HepG2 (cell line): ENCODE measurements around the gene ABCC1. TPM values are rescaled to one million over a fixed set of nuclear protein-coding genes. Genes with fewer than 3 reads are reported as not detected.

Source experiments
- ATAC-seq: fragments of 200-7000 bp; cut with Tn5 transposase; 3 replicates; pipeline ENCODE4 v1.9.1; 2020; ENCODE audit warnings: mild to moderate bottlenecking, moderate library complexity
- BruUV-seq: library from RNA; stranded (reverse); fragments of 400-500 nt; replicated peaks from 2 replicates; lab custom pipeline; 2021; lab: Mats Ljungman, UMichigan
- CTCF ChIA-PET: fragments of 300-600 bp; formaldehyde crosslinking; extraction: SDS; loops from one replicate; lab custom pipeline; 2021; ENCODE audit warnings: low total read pairs, inconsistent platforms, low intra/inter-chr PET ratio; lab: Yijun Ruan, JAX
- POLR2A ChIA-PET: fragments of 350-600 bp; sonication (Branson Sonifier 250); formaldehyde crosslinking; loops from one replicate; lab custom pipeline; 2020; ENCODE audit warnings: antibody characterized with exemption, inconsistent platforms; lab: Yijun Ruan, JAX
- DNase-seq: peaks from one replicate; pipeline ENCODE4 v3.0.0-alpha.2; 2015; ENCODE audit warnings: low spot score
- FAIRE-seq: peaks from 3 replicates; lab custom pipeline; 2011; peaks lifted over from hg19 to GRCh38; lab: Jason Lieb, UNC
- H2AFZ ChIP-seq: one replicate; pipeline ENCODE4 v1.6.1; 2011; ENCODE audit warnings: low read length, inconsistent platforms
- H3K27ac ChIP-seq: fragments of 300-600 bp; 3 replicates; pipeline ENCODE4 v1.8.0; 2011; ENCODE audit warnings: mixed run types, mild to moderate bottlenecking, mixed read lengths, low read length, inconsistent platforms; ENCODE audit not compliant: insufficient read depth; ENCODE audit errors: extremely low read length
- H3K27me3 ChIP-seq, 2 experiments: fragments of 200-600 bp in 1 of 2; 2 replicates in 1 of 2; 3 replicates in 1 of 2; pipeline versions ENCODE4 v1.6.0 to v1.8.0; 2011; ENCODE audit warnings: low read length in 2 of 2, mild to moderate bottlenecking in 2 of 2, moderate library complexity in 2 of 2, inconsistent platforms in 1 of 2; ENCODE audit not compliant: insufficient read depth in 2 of 2, control insufficient read depth in 1 of 2
- H3K36me3 ChIP-seq, 2 experiments: fragments of 200-600 bp in 1 of 2; replicated peaks in 1 of 2; 2 replicates in 1 of 2; 3 replicates in 1 of 2; pipeline versions ENCODE4 v1.5.1 to v1.8.0; 2011; ENCODE audit warnings: low read length in 2 of 2, inconsistent platforms in 1 of 2; ENCODE audit not compliant: insufficient read depth in 2 of 2, control insufficient read depth in 1 of 2
- H3K4me1 ChIP-seq: 2 replicates; pipeline ENCODE4 v1.5.1; 2012; ENCODE audit warnings: low read length, inconsistent platforms; ENCODE audit not compliant: insufficient read depth
- H3K4me2 ChIP-seq: 2 replicates; pipeline ENCODE4 v1.6.0; 2011; ENCODE audit warnings: low read depth, low read length, inconsistent platforms
- H3K4me3 ChIP-seq, 3 experiments: fragments of 200-600 bp in 1 of 3; sonication (generic), shearing (Covaris generic) in 1 of 3; replicated peaks in 1 of 3; 2 replicates each; pipeline ENCODE4 v1.5.1; 2011 to 2016; ENCODE audit warnings: low read length in 3 of 3, inconsistent platforms in 2 of 3, low read depth in 2 of 3, mild to moderate bottlenecking in 2 of 3, control low read depth in 1 of 3, mixed read lengths in 1 of 3; ENCODE audit not compliant: insufficient read depth in 1 of 3
- H3K79me2 ChIP-seq: one replicate; pipeline ENCODE4 v1.6.1; 2011; ENCODE audit warnings: low read length, inconsistent platforms; ENCODE audit not compliant: insufficient read depth
- H3K9ac ChIP-seq: 2 replicates; pipeline ENCODE4 v1.6.0; 2011; ENCODE audit warnings: mild to moderate bottlenecking, low read depth, low read length, inconsistent platforms; ENCODE audit not compliant: insufficient read depth
- H3K9me3 ChIP-seq: 2 replicates; pipeline ENCODE4 v1.5.1; 2012; ENCODE audit warnings: mild to moderate bottlenecking, low read length
- H4K20me1 ChIP-seq: 2 replicates; pipeline ENCODE4 v1.6.0; 2011; ENCODE audit warnings: inconsistent platforms, mild to moderate bottlenecking, low read length, moderate library complexity; ENCODE audit not compliant: insufficient read depth
- AHR ChIP-seq: IDR thresholded peaks from 2 replicates; pipeline ENCODE4 v1.6.1; 2018; ENCODE audit warnings: missing genetic modification reagents, missing compliant biosample characterization
- KDM4B ChIP-seq: sonication (generic); formaldehyde crosslinking; IDR thresholded peaks from 2 replicates; pipeline ENCODE4 v1.4.0; 2020; ENCODE audit warnings: missing genetic modification reagents
- MBD4 ChIP-seq: IDR thresholded peaks from 2 replicates; pipeline ENCODE4 v1.6.1; 2012; ENCODE audit warnings: low read length, inconsistent platforms, borderline replicate concordance
- RFX1 ChIP-seq: fragments of 450-650 bp; IDR thresholded peaks from 2 replicates; pipeline ENCODE4 v1.6.1; 2017
- TP53 ChIP-seq: sonication (generic); formaldehyde crosslinking; conservative IDR thresholded peaks from 2 replicates; pipeline ENCODE4 v1.4.0; 2020; ENCODE audit warnings: missing genetic modification reagents
- ZNF629 ChIP-seq: sonication (generic); formaldehyde crosslinking; conservative IDR thresholded peaks from 2 replicates; pipeline ENCODE4 v1.5.0; 2020; ENCODE audit warnings: missing genetic modification reagents
- WGBS: methylation state at CpG from one replicate; pipeline ENCODE4 v1.1.6; 2017; ENCODE audit warnings: low lambda C conversion rate; 5-methylcytosine and 5-hydroxymethylcytosine counted together
- in situ Hi-C: cut with HindIII; loops from 2 replicates; pipeline ENCODE4 v1.10.0; 2017; ENCODE audit warnings: low pct_unique_long_range_greater_than_20kb; ENCODE audit not compliant: extremely low pct_ligation_motif_present
- intact Hi-C: fragments of 100-400 bp; cut with micrococcal nuclease; formaldehyde crosslinking; loops from one replicate; pipeline ENCODE4 v1.10.0; 2022; ENCODE audit not compliant: unreplicated experiment
- polyA plus RNA-seq, 8 experiments: library from polyadenylated mRNA; depleted of rRNA in 3 of 8; stranded (reverse) in 7 of 8; unstranded in 1 of 8; fragments of >200 nt; fragmentation: Illumina TruSeq in 4 of 8; extraction: Trizol in 4 of 8; gene quantifications; 2 replicates each; pipeline versions ENCODE4 v1.2.1 to v1.2.3, GENCODE V29; 2011 to 2016; ENCODE audit warnings: low read depth in 4 of 8, missing spikeins in 1 of 8, mixed read lengths in 1 of 8; ENCODE audit not compliant: insufficient read depth in 1 of 8
- total RNA-seq, 5 experiments: library from RNA; depleted of rRNA; stranded (reverse); fragments of >200 nt; fragmentation: Illumina TruSeq; extraction: Trizol; gene quantifications; 2 replicates each; pipeline ENCODE4 v1.2.3, GENCODE V29; 2016; ENCODE audit warnings: low read depth in 1 of 5

ABCC1 gene
- total and polyA plus RNA-seq, 2 of the 13 experiments (the other 11 are each of a cell fraction or from before 2014, with no cell fraction given) = 13.0 to 30.6 TPM

- H3K4me2 ChIP-seq = no peak overlapping the region
- BruUV-seq = no TSS peak
- no peak for DNase-seq
- TF ChIP-seq AHR (CRISPR knock-in tag) = no peak
- no peak for TF ChIP-seq MBD4
- TF ChIP-seq ZNF629 (CRISPR knock-in tag) = peak; percentile 84
- no peak for TF ChIP-seq TP53
- TF ChIP-seq, all 625 proteins: peak for 1
- Histone ChIP-seq H3K4me3 (no peak overlapping the region), H3K4me1 (no peaks in the 10 kb centered on the region), H4K20me1 (peaks cover 3% of the 10 kb centered on the region; the same call in 1 of the 2 replicates), H3K9me3 (no peaks in the 10 kb centered on the region), H2AFZ (no peak overlapping the region), H3K27me3 (no peaks in the 10 kb centered on the region), H3K9ac (no peak overlapping the region), H3K79me2 (no peaks in the 10 kb centered on the region), H3K36me3 (peaks cover 56 to 91% of the 10 kb centered on the region in 2 experiments), H3K27ac (no peak overlapping the region)
- in situ Hi-C loops = no loop called here
- 98% methylated on average over 6 of the region's 6 CpGs for WGBS
- ChIA-PET CTCF (no interaction called here), POLR2A (interaction anchor here (0.6 kb wide), 1 partner anchor 46 kb away, joined by 3 read pairs; no protein-coding TSS in a partner anchor)
- ATAC-seq (no peak), FAIRE-seq (no peak)
- intact Hi-C loops = no loop called here
Observed at GRCh38 chr16:16136588-16136987, 187.2 kb downstream of the ABCC1 start.

- intact Hi-C loops (no loop called here), in situ Hi-C loops (no loop called here)
- H3K36me3 ChIP-seq = peaks cover 52 to 88% of the 10 kb centered on the region in 2 experiments
- no peaks in the 10 kb centered on the region for H3K4me1 ChIP-seq
- no peak overlapping the region for H2AFZ ChIP-seq
- H3K9ac ChIP-seq = no peak overlapping the region
- peaks cover 3% of the 10 kb centered on the region; the same call in 1 of the 2 replicates for H4K20me1 ChIP-seq
- 96% methylated on average over 6 of the region's 8 CpGs for WGBS
- H3K27me3 ChIP-seq = no peaks in the 10 kb centered on the region
- no peak for FAIRE-seq
- ChIA-PET POLR2A (interaction anchor here (0.6 kb wide), 1 partner anchor 45 kb away, joined by 3 read pairs; no protein-coding TSS in a partner anchor), CTCF (no interaction called here)
- TF ChIP-seq KDM4B (no peak), RFX1 (peak; percentile 47; the same call in 1 of the 2 replicates)
- DNase-seq = no peak
- H3K27ac ChIP-seq = no peak overlapping the region
- no TSS peak for BruUV-seq
- no peaks in the 10 kb centered on the region for H3K9me3 ChIP-seq
- H3K79me2 ChIP-seq = no peaks in the 10 kb centered on the region
- ATAC-seq = no peak
- no peak overlapping the region for H3K4me2 ChIP-seq
- H3K4me3 ChIP-seq = no peak overlapping the region
Observed at GRCh38 chr16:16137110-16137509, 187.7 kb downstream of the ABCC1 start.
